Measurements from ENCODE around the gene ACSS2. TPM values are rescaled to one million over a fixed set of nuclear protein-coding genes. Genes with fewer than 3 reads are reported as not detected.

The ACSS2 gene
- total RNA-seq, 1 donor: 76.4 TPM

DNA sequence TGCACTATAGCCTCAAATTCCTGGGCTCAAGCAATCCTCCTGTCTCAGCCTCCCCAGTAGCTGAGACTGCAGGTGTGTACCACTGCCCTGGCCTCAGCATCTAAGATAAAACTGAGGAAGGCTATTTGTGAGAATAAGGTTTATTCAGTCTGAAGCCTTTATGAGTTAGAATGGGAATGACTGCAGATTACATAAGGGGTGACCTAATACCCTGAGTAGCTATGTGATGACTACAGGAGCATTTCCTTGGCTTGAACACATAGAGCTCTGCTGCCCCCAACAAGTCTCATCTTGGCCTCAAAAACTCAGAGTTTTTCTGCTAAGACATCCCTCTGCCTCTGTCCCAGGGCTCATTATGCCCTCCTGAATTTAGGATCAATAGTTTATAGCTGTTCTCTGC is 71.6 kb downstream of the ACSS2 start:
- H3K4me1 ChIP-seq (ENCODE audit: insufficient read depth, low read length): peaks cover 12% of the 10 kb centered on the region
- no peaks in the 10 kb centered on the region for H3K27me3 ChIP-seq (ENCODE audit: insufficient read depth, low read length)
- H3K27ac ChIP-seq (ENCODE audit: low read depth, low read length): no peak overlapping the region
- H4K20me1 ChIP-seq (ENCODE audit: insufficient read depth, low read length): no peaks in the 10 kb centered on the region
- peak; percentile 91 for DNase-seq (ENCODE audit: insufficient read length, low spot score, missing footprints)
- peaks cover 11% of the 10 kb centered on the region for H3K79me2 ChIP-seq (ENCODE audit: insufficient read depth, low read length)
- TF ChIP-seq CTCF (IDR thresholded peaks at IDR 0.05; ENCODE audit: extremely low read depth, low read depth, low read length): peak; percentile 43
- H3K4me2 ChIP-seq (ENCODE audit: insufficient read depth, low read length): no peak overlapping the region
- H3K9me3 ChIP-seq (ENCODE audit: low read depth, low read length): no peaks in the 10 kb centered on the region
- H3K36me3 ChIP-seq (ENCODE audit: insufficient read depth, low read length): peaks cover 43% of the 10 kb centered on the region
- no peak overlapping the region for H3K4me3 ChIP-seq (ENCODE audit: insufficient read depth, low read length)
- no peak overlapping the region for H2AFZ ChIP-seq (ENCODE audit: low read length)

GRCh38 chr20:34949120-34949519 is 72.7 kb downstream of the ACSS2 start:
- Histone ChIP-seq H2AFZ (ENCODE audit: low read length) (no peak overlapping the region), H3K36me3 (ENCODE audit: insufficient read depth, low read length) (peaks cover 33% of the 10 kb centered on the region), H3K9me3 (ENCODE audit: low read depth, low read length) (no peaks in the 10 kb centered on the region), H3K79me2 (ENCODE audit: insufficient read depth, low read length) (peaks cover 20% of the 10 kb centered on the region), H4K20me1 (ENCODE audit: insufficient read depth, low read length) (no peaks in the 10 kb centered on the region), H3K27me3 (ENCODE audit: insufficient read depth, low read length) (no peaks in the 10 kb centered on the region), H3K27ac (ENCODE audit: low read depth, low read length) (no peak overlapping the region), H3K4me1 (ENCODE audit: insufficient read depth, low read length) (peaks cover 13% of the 10 kb centered on the region), H3K4me3 (ENCODE audit: insufficient read depth, low read length) (no peak overlapping the region), H3K4me2 (ENCODE audit: insufficient read depth, low read length) (no peak overlapping the region)
- TF ChIP-seq CTCF (IDR thresholded peaks at IDR 0.05; ENCODE audit: extremely low read depth, low read depth, low read length): no peak
- no peak for DNase-seq (ENCODE audit: insufficient read length, low spot score, missing footprints)

DNA sequence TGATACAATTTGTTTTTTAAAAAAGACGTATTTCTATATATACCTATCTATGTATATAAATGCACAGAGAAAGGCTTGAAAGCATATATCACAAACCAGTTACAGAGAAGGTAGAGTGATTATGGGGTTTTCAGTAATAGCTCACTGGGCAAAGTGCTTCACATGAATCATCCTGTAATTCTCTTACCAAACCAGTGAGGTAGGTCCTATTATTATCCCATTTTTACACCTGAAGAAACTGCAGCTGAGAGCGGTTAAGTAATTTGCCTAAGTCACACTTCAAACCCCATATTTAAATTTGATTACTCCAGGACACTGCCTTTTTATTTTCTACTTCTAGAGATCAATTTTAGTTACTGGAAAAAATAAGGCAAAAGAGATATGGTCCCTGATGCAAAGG is 74.8 kb downstream of the ACSS2 start:
- no peak for TF ChIP-seq CTCF (IDR thresholded peaks at IDR 0.05; ENCODE audit: extremely low read depth, low read depth, low read length)
- peaks cover 17% of the 10 kb centered on the region for H3K36me3 ChIP-seq (ENCODE audit: insufficient read depth, low read length)
- H3K9me3 ChIP-seq (ENCODE audit: low read depth, low read length): no peaks in the 10 kb centered on the region
- no peaks in the 10 kb centered on the region for H3K27me3 ChIP-seq (ENCODE audit: insufficient read depth, low read length)
- no peaks in the 10 kb centered on the region for H4K20me1 ChIP-seq (ENCODE audit: insufficient read depth, low read length)
- no peak overlapping the region for H3K4me3 ChIP-seq (ENCODE audit: insufficient read depth, low read length)
- H3K27ac ChIP-seq (ENCODE audit: low read depth, low read length): no peak overlapping the region
- peaks cover 24% of the 10 kb centered on the region for H3K4me1 ChIP-seq (ENCODE audit: insufficient read depth, low read length)
- H3K79me2 ChIP-seq (ENCODE audit: insufficient read depth, low read length): peaks cover 30% of the 10 kb centered on the region
- no peak overlapping the region for H2AFZ ChIP-seq (ENCODE audit: low read length)
- no peak for DNase-seq (ENCODE audit: insufficient read length, low spot score, missing footprints)
- no peak overlapping the region for H3K4me2 ChIP-seq (ENCODE audit: insufficient read depth, low read length)

DNA sequence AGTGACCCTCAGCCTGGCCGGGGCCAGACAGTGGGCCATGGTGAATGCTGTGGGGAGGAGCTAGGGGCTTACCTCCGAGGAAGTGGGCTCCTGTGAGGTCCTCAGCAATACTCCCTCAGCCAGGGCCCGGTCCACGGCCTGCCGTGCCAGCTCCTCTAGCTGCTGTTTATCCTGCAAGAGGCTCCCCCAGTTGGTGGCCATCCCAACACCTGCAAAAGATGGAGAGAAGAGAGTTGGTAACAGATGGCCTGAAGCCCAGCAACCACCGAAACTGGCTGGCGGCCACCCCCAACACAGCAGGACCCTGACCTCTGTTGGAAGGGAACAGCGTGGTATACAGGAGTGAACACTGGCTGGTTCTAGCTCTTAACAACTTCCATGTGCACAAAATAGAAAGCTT is 75.2 kb downstream of the ACSS2 start:
- Histone ChIP-seq H3K4me3 (ENCODE audit: insufficient read depth, low read length) (no peak overlapping the region), H3K27me3 (ENCODE audit: insufficient read depth, low read length) (no peaks in the 10 kb centered on the region), H3K27ac (ENCODE audit: low read depth, low read length) (no peak overlapping the region), H3K4me2 (ENCODE audit: insufficient read depth, low read length) (no peak overlapping the region), H3K9me3 (ENCODE audit: low read depth, low read length) (no peaks in the 10 kb centered on the region), H3K4me1 (ENCODE audit: insufficient read depth, low read length) (peaks cover 24% of the 10 kb centered on the region), H3K79me2 (ENCODE audit: insufficient read depth, low read length) (peaks cover 30% of the 10 kb centered on the region), H2AFZ (ENCODE audit: low read length) (no peak overlapping the region), H4K20me1 (ENCODE audit: insufficient read depth, low read length) (no peaks in the 10 kb centered on the region), H3K36me3 (ENCODE audit: insufficient read depth, low read length) (peaks cover 17% of the 10 kb centered on the region)
- no peak for DNase-seq (ENCODE audit: insufficient read length, low spot score, missing footprints)
- TF ChIP-seq CTCF (IDR thresholded peaks at IDR 0.05; ENCODE audit: extremely low read depth, low read depth, low read length): no peak
